Measurements from ENCODE around the gene SNRNP25.
"Not testable (repeated sequence)": the region's sequence is repeated elsewhere in the genome, so short reads cannot be mapped to it uniquely, and the experiment has no call there.

Gene SNRNP25

GRCh38 chr16:42069-42457 is 11.6 kb upstream of the SNRNP25 start:
- DNase-seq, result no peak

DNA sequence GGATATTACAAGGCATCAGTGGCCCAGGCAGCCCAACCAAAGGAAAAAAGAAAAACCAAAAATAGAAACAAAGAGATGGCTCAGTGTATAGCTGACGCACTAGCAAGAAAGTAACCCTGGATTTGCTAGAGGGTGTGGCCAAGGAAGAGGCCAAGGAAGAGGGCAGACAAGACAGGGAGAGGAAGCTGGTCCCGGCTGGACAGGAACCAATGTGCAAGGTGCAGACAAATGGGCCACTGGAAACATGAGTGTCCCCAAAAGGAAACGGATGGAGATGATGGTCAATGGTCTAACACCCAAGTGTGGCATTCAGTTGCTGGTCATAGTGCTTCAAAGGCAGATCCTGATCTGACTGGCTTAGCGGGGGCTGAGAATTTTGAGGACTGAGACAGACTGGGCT is 10.9 kb upstream of the SNRNP25 start:
- no peak for DNase-seq

GRCh38 chr16:43294-43693 is 10.3 kb upstream of the SNRNP25 start:
- no peak for DNase-seq

- DNase-seq, result no peak
Observed at GRCh38 chr16:44655-45054, 9.0 kb upstream of the SNRNP25 start.

GRCh38 chr16:45454-45853 is 8.2 kb upstream of the SNRNP25 start:
- no peak for DNase-seq

DNA sequence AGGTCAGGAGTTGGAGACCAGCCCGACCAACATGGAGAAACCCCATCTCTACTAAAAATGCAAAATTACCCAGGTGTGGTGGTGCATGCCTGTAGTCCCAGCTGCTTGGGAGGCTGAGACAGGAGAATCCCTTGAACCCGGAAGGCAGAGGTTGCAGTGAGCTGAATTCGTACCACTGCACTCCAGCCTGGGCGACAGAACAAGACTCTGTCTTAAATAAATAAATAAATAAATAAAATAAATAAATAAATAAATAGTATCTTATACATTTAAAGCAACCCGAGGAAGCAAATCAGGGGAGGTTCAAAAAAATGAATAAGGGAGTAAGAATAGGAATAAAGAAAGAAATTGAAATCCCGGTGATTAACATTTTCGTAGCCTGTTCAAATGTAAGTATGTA is 7.1 kb upstream of the SNRNP25 start:
- DNase-seq, result not testable (repeated sequence)

GRCh38 chr16:47234-47633 is 6.4 kb upstream of the SNRNP25 start:
- DNase-seq, result no peak

DNA sequence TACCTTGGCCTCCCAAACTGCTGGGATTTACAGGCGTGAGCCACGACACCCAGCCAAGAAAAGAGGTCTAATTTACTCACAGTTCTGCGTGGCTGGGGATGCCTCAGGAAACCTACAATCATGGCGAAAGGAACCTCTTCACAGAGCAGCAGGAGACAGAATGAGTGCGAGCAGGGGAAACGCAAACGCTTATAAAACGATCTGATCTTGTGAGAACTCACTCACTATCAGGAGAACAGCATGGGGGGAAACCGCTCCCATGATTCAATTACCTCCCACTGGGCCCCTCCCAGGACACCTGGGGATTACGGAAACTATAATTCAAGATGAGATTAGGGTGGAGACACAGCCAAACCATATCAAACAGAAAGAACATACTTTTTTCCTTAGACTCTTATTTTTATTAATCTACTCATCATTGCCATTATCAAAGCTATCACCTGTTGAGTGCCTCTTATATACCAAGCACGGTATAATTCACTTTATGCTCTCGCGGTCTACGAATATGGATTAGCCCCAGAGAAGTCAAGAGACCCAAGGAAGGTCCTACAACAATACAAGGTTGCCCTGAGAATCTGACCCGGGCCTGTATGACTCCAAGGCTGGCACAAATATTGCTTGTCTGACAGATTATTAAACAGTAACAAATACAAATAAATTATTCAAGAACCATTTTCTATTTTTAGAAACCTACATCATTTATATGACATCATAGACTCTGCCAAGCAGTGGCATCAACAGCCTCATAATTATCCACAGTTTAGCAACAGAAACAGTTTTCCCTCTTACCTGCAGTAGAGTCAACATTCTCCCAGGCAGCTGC is 2.6 kb upstream of the SNRNP25 start:
- no peak for DNase-seq

DNA sequence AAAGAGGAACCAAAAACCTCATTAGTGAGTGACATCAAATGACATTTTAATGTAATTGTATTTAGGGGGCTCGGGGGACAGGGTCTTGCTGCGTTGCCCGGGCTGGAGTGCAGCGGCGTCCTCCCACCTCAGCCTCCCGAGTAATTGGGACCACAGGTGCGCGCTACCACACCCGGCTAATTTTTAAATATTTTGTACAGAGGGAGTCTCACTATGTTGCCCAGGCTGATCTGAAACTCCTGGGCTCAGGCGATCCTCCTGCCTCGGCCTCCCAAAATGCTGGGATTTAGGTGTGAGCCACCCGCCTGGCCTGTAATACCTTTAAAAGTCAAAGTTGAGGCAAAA is 581 bp downstream of the SNRNP25 start:
- no peak for DNase-seq

GRCh38 chr16:55571-56136 is 2.0 kb downstream of the SNRNP25 start:
- no peak for DNase-seq

GRCh38 chr16:56231-56927 is 2.8 kb downstream of the SNRNP25 start:
- DNase-seq, result no peak

DNA sequence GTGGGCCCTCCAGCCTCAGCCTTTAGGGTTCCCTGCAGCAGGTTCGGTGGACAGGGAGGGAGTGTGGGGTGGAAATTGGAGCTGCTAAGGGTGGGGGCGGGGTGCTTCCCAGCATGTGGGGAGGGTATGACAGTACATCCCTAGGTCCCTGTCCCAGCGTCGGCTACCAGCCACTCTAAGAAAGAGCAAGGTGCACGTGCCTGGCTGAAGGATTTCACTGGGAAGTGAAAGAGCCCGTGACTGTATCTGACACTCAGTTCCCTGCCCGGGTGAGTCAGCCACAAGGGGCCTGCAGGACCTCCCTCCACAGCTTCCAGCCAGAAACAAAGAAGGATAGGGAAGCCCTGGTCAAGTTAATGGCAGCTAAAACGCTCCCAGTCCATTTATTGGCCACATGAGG is 4.1 kb downstream of the SNRNP25 start:
- no peak for DNase-seq

DNA sequence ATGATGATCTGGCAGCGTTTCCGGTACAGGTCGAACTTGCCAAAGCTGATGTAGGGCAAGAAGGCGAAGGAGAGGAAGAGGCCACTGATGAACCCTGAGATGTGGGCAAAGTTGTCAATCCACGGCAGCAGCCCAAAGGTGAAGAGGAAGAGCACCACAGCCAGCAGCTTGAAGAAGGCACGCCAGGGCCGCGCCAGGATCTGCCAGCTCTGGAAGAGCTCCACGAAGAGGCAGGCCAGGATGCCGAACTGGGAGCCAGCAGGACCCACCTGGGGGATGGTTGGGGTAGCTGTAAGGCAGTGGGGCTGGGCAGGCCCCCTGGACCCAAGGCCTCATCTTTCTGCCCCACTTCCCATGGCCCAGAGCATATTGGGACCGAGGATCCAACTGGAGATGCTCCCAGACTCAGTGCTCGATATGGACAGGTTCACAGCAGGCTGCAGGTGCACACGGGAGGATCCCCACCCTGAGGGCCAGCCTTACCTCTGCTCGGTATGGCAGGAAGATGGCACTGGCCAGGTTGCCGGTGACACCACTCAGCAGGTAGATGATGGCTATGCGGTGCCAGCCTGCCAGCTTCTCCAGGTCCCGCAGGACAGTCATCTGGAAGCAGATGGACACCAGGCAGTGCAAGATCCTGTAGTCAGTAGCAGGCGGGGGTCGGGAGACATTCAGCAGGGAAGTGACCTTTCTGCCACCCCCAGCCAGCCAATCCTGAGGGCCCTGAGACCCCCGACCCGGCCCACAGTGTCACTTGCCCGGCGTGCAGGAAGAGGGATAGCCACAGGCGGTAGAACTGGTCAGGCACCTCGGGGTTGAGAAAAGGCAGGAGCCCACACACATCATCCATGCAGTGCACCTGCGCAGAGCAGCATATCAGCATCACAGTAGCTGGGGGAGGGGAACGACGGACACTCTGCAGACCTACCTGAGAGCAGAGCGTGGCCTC is 5.1 kb downstream of the SNRNP25 start:
- DNase-seq, result no peak

GRCh38 chr16:59440-60059 is 5.9 kb downstream of the SNRNP25 start:
- no peak for DNase-seq

DNA sequence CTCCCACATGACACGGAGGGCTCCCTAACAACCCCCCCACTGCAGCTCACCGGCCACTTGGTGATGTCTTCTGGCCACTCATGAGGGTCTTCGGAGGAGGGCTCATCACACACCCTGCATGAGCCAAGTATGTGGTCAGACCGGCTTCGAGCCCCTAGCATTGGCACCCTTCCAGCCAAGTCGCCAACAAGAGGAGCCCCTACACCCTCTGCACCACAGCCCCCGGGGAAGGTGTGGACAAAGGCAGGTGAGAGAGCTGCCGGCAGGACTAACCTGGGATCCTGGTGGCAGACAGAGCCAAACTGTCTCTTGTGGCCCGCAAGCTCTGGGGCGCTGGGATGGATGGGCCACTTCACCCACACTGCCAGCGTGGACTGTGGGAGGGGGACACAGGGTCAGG is 6.5 kb downstream of the SNRNP25 start:
- no peak for DNase-seq

- DNase-seq, result no peak
Observed at GRCh38 chr16:60929-61878, 7.6 kb downstream of the SNRNP25 start.

DNA sequence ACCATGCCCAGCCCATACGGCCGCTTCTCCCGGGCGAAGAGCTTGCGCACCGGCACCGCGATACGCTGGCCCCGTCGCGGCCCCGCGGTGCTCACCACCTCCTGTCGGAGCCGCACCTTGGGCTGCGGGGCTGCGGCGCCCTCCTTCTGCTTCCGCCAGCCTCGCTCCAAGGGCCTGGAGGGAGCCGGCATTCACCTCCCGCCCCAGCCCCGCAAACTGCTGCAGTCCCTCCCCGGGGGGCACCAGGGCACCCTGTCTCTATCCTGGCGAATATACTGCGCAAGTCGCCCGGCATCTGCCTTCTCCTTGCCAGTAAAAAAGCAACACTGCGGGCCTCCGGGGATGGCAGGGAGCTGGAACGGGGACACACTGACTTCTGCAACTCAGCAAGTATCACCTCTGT is 8.3 kb downstream of the SNRNP25 start:
- no peak for DNase-seq

DNA sequence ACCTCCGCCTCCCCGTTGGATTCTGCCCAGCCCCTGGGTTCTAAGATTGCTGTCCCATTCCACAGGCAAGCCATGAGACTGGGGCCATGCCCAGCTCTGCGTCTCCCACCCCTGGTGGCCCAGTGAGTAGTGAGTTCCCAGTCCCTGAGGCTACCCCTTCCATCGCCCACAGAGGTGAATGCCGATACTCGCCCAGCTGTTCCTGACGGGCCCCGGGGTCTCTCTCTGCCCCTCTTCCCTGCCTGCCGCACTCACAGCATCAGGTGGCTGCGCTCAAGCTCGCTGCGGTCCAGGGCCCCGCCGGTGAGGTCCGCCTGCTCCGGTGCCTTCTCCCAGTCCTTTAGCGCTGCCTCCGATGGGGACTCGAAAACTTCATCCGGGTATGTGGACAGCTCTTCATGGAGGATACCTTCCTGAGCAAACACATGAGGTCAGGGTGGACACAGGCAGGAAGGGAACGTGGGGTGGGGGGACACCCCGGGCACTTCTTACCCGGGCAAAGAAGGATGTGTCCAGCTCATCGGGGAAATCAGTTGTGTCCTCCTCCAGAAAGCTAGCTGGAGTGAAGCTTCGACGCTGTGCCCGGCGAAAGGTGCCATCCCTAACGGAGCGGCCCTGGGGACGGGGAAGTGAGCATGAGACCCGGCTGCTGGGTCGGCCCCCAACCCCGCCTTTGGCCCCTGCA is 8.8 kb downstream of the SNRNP25 start:
- DNase-seq, result no peak

GRCh38 chr16:62968-63391 is 9.4 kb downstream of the SNRNP25 start:
- no peak for DNase-seq

DNA sequence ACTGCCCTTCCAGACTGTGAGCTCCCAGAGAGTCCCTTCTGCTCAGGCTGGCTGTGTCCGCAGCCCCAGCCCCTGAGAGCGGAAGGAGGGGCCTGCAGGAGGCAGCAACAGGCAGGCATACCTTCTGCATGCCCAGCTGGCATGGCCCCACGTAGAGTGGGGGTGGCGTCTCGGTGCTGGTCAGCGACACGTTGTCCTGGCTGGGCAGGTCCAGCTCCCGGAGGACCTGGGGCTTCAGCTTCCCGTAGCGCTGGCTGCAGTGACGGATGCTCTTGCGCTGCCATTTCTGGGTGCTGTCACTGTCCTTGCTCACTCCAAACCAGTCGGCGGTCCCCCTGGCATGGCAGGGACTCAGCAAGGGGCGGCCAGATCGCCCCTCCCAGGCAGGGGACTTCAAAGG is 9.8 kb downstream of the SNRNP25 start:
- no peak for DNase-seq
